ENCODE measurements around the gene SUFU.

DNA sequence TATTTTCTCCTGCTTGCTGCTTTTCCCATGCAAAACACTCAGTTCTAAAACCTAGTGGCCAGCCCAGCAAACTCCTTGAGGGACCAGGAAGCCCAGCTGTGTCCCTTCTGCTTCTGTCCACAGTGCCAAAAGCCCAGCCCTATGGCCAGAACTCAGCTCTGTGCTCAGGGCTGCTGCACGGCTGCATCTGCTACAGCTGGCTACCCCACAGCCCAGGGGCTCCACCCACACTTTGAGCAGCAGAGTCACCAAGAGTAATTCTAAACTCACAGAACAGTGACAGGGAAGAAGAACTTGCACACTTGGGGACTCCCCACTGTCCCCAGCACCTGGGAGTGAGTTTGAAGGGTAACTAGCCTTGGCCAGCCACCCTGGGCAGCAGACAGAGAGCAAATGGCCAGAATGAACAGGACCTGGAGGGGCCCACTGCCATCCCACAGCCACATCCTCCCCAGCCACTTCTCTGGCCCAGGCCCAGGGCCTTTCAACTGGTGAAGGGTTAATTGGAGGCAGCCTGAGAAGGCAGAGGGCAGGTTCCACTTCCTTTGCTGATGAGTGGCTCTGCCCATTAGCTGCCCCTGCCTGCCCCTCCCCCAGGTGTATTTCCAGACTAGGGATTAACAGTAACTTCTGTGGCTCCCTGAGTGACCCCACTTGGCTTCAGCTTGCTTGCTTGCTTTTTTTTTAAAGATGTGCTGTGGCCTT is 112.4 kb downstream of the SUFU start:
- no peak for TF ChIP-seq GATA3 (IDR thresholded peaks at IDR 0.05; ENCODE audit: low read depth, low read length)
- no peak for TF ChIP-seq GATA2 (IDR thresholded peaks at IDR 0.05; ENCODE audit: low read depth, low read length)

Data from SH-SY5Y (cell line).